Testis (tissue), 2 donors: Measurements from ENCODE around the gene CUX1.

Experiments used
- CTCF ChIP-seq, 3 experiments: fragments of 450-650 bp in 2 of 3; fragments of 200-600 bp in 1 of 3; sonication (generic) in 1 of 3; IDR thresholded peaks; one replicate each; pipeline ENCODE4 v1.5.1; 2016 to 2019; ENCODE audit warnings: antibody characterized with exemption in 3 of 3, mild to moderate bottlenecking in 2 of 3, moderate library complexity in 1 of 3
- POLR2A ChIP-seq: fragments of 450-650 bp; IDR thresholded peaks from one replicate; pipeline ENCODE4 v1.6.1; 2017; ENCODE audit warnings: antibody characterized with exemption, mild to moderate bottlenecking, moderate library complexity

DNA sequence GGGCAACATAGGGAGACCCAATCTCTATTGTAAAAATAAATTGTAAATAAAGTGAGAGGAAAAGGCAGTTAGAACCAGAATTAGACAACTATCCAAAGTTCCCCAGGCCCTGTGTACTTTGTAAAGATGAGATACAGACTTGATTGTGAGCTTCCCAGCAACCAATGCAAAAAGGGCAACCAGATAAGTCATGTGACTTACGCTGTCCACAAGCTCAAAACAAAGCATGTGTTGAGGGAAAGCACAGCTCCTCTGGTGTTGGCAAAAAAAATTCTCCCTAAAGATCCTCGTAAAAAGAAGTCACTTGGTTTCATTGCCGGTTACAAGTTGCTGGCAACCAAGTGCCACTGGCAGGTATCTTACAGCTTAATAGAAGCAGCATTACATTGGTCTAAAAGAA lies 154.0 kb downstream of the CUX1 start:
- TF ChIP-seq CTCF (IDR thresholded peaks at IDR 0.05) (no peak), POLR2A (no peak)
